Activated CD8-positive, alpha-beta memory T cell treated with anti-CD3 and anti-CD28 coated beads, Interleukin-2, amount 10 ng/mL, durations not matched to agents 7 days and 5 days (primary cell): Measurements from ENCODE around the gene PTPRM. TPM values are rescaled to one million over a fixed set of nuclear protein-coding genes. Genes with fewer than 3 reads are reported as not detected.

Experiments
- ATAC-seq: fragments of 150-1000 bp; cut with Tn5 transposase; one replicate; pipeline ENCODE4 v1.10.0; 2021; ENCODE audit warnings: moderate library complexity
- CTCF ChIA-PET: fragments of 350-600 bp; sonication (Branson Sonifier 250); formaldehyde crosslinking; loops from one replicate; lab custom pipeline; 2021; ENCODE audit warnings: antibody characterized with exemption; lab: Charles Lee
- DNase-seq: peaks from one replicate; pipeline ENCODE4 v3.0.0-alpha.2; 2020
- H3K27ac Mint-ChIP-seq: one replicate; pipeline ENCODE4 v1.8.0; 2021; ENCODE audit warnings: mild to moderate bottlenecking, mixed read lengths
- H3K27me3 Mint-ChIP-seq: one replicate; pipeline ENCODE4 v1.8.0; 2021; ENCODE audit warnings: mixed read lengths
- H3K36me3 Mint-ChIP-seq: one replicate; pipeline ENCODE4 v1.8.0; 2021; ENCODE audit warnings: mild to moderate bottlenecking, mixed read lengths
- H3K4me1 Mint-ChIP-seq: one replicate; pipeline ENCODE4 v1.8.0; 2021; ENCODE audit warnings: mixed read lengths
- H3K4me3 Mint-ChIP-seq: one replicate; pipeline ENCODE4 v1.8.0; 2021; ENCODE audit warnings: mild to moderate bottlenecking, moderate library complexity, mixed read lengths
- H3K9me3 Mint-ChIP-seq: one replicate; pipeline ENCODE4 v1.8.0; 2022; ENCODE audit warnings: low read depth, mixed read lengths
- total RNA-seq, 2 experiments: library from RNA; stranded (reverse); gene quantifications; one replicate each; pipeline ENCODE4 v1.2.3, GENCODE V29; 2021

Gene PTPRM
- total RNA-seq, 2 experiments from 2014 or later, result 3.1 to 5.7 TPM

DNA sequence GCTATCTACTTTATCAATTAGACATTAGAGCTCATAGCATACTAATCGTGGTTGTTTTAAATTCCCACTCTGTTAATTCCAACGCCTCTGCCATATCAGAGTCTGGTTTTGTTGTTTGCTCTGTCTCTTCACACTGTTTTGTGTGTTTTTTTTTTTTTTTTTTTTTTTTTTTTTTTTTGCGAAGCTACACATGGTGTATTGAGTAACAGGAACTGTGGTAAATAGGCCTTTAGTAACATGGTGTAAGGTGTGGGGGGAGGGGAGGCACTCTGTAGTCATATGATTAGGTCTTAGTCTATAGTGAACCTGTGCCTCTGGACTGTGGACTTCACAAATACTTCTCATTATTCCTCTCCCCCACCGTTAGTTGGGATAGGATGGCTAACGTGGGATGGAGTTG is 671.4 kb downstream of the PTPRM start:
- DNase-seq (no peak), ATAC-seq (no peak)
- H3K27me3 Mint-ChIP-seq, result no peaks in the 10 kb centered on the region
- CTCF ChIA-PET, result no interaction called here
- H3K36me3 Mint-ChIP-seq, result no peaks in the 10 kb centered on the region
- no peak overlapping the region for H3K27ac Mint-ChIP-seq
- peaks cover 4% of the 10 kb centered on the region for H3K9me3 Mint-ChIP-seq
- H3K4me1 Mint-ChIP-seq, result no peaks in the 10 kb centered on the region
- H3K4me3 Mint-ChIP-seq, result no peak overlapping the region

DNA sequence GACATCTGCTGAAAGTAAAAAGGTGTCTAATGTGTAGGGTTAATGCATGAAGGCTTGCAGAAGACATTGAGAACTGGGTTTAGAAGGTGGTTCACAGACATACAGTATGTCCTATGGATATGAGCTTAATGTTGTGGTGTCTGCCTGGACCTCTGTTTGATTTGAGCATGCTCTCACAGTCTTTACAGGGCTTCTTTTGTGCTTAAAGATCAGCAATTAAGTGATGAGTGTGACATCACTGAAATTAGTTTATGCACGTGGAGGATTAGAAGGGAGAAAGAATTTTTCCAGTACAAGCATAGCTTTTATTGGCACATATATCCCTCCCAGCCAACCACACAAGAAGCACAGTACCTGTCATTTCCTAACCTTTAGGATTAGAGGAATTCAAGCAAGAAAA is 674.6 kb downstream of the PTPRM start:
- Mint-ChIP-seq H3K4me3 (no peak overlapping the region), H3K27me3 (no peaks in the 10 kb centered on the region), H3K4me1 (no peaks in the 10 kb centered on the region), H3K27ac (no peak overlapping the region), H3K36me3 (no peaks in the 10 kb centered on the region), H3K9me3 (peaks cover 4% of the 10 kb centered on the region)
- ATAC-seq (no peak), DNase-seq (no peak)
- CTCF ChIA-PET, result interaction anchor here (0.6 kb wide), 1 partner anchor 88 kb away, joined by 3 read pairs; no protein-coding TSS in a partner anchor

DNA sequence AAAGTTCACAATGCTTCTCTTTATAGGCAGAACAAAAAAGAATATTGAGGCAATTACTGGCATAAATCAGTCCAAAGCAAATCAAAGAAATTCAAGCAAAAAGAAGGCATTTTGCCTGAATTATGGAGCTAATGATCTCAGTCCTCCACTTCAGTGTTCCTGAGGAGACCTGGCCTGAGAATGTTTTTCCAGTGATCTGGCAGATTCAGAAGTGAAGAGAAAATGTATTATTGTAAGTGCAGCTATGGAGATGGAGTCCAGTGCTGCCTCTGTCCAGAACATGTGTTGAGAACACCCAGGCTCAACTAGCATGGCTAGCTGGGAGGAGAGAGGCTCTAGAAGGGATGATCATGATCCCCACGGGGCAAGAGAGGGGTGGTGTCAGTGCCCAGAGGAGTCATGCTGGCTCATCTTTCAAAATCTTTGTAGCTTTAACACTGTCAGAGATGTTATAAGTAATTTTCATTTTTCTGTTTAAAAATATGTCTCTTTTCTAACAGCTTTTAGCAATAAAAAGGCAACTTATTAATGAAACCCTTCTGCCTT is 675.1 kb downstream of the PTPRM start:
- no peak overlapping the region for H3K27ac Mint-ChIP-seq
- no peak for ATAC-seq
- H3K27me3 Mint-ChIP-seq, result no peaks in the 10 kb centered on the region
- DNase-seq, result no peak
- CTCF ChIA-PET, result interaction anchor here (0.6 kb wide), 1 partner anchor 88 kb away, joined by 3 read pairs; no protein-coding TSS in a partner anchor
- H3K4me3 Mint-ChIP-seq, result no peak overlapping the region
- no peaks in the 10 kb centered on the region for H3K4me1 Mint-ChIP-seq
- no peaks in the 10 kb centered on the region for H3K36me3 Mint-ChIP-seq
- peaks cover 4% of the 10 kb centered on the region for H3K9me3 Mint-ChIP-seq

DNA sequence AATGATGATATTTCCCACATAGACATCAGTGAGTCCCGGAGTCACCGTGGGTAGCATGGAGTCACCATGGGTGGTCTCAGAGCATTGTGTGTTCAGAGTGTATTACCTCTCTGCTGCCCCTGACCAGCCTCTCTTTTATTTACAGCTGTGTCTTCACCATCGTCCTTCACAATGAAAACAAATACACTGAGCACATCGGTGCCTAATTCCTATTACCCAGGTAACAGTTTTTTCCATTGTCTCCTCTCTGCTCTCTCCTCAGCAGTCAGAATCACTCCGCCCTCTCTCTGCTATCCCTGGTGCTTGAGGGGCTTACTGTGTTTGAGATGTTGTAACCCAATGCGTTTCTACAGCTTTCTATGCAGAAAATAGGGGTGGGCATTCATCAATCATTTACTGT is 680.6 kb downstream of the PTPRM start:
- CTCF ChIA-PET, result no interaction called here
- no peaks in the 10 kb centered on the region for H3K36me3 Mint-ChIP-seq
- no peaks in the 10 kb centered on the region for H3K9me3 Mint-ChIP-seq
- DNase-seq (no peak), ATAC-seq (no peak)
- H3K4me3 Mint-ChIP-seq, result no peak overlapping the region
- H3K4me1 Mint-ChIP-seq, result no peaks in the 10 kb centered on the region
- H3K27ac Mint-ChIP-seq, result no peak overlapping the region
- H3K27me3 Mint-ChIP-seq, result no peaks in the 10 kb centered on the region

DNA sequence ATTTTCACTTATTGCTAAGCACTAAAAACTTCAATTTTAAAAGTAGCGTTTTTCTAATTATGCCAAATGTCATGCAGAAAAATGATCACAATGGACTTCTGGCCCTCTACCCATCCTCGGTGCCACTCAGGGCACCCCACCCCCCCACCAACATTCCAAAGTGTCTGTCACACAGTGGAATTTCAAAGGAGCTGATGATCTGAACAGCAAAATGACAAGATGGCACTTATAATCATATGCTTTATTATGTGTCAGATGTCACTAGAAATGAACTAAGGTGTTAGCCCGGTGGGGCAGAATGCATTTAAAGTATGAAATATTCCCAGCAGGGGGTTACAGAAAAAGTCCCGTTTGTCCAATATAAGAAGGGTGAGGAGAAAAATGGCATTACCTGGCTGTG is 681.5 kb downstream of the PTPRM start:
- Mint-ChIP-seq H3K4me3 (no peak overlapping the region), H3K36me3 (no peaks in the 10 kb centered on the region), H3K27me3 (no peaks in the 10 kb centered on the region), H3K9me3 (no peaks in the 10 kb centered on the region), H3K4me1 (no peaks in the 10 kb centered on the region), H3K27ac (no peak overlapping the region)
- ATAC-seq (no peak), DNase-seq (no peak)
- CTCF ChIA-PET, result no interaction called here

DNA sequence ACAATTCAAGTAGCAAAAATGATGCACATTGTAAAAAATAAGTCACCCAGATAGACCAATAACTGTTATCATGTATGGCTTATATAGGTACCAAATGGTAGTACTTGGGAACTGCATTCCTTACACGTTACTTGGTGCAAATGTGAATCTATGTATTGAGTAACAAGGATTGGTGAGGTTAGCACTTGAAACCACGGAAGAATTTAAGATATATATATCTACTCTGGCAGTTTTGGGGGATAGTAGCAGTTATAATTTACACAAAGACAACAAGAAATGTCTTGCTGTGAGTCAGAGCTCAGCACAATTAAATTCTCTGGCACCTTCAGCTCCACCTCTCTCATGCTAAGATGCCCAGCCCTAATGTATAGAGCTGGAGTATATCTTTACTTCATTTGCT is 682.7 kb downstream of the PTPRM start:
- ATAC-seq, result no peak
- Mint-ChIP-seq H3K4me1 (no peaks in the 10 kb centered on the region), H3K27ac (no peak overlapping the region), H3K27me3 (no peaks in the 10 kb centered on the region), H3K9me3 (peaks cover 2% of the 10 kb centered on the region), H3K36me3 (no peaks in the 10 kb centered on the region), H3K4me3 (no peak overlapping the region)
- CTCF ChIA-PET, result no interaction called here
- no peak for DNase-seq

DNA sequence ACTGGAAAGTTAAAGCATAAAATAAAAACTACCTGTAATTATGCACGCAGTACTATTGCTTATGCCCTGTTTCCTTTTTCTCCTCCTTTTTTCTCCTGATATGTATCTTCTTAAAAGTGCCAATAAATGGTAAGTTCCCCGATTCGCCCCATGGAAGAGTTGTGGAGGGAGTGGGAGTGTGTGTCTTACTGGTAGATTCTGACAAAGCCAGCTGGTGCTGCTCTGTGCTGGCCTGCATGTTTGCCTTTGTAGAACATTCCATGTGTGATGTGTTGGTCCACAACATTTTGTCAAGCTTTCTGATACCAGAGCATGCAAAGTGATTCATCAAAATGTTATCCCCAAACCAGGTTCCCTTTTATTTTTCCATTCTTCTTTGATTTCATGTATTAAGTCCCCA is 685.3 kb downstream of the PTPRM start:
- Mint-ChIP-seq H3K9me3 (peaks cover 2% of the 10 kb centered on the region), H3K27ac (no peak overlapping the region), H3K36me3 (no peaks in the 10 kb centered on the region), H3K27me3 (no peaks in the 10 kb centered on the region), H3K4me1 (no peaks in the 10 kb centered on the region), H3K4me3 (no peak overlapping the region)
- DNase-seq (no peak), ATAC-seq (no peak)
- CTCF ChIA-PET, result no interaction called here

DNA sequence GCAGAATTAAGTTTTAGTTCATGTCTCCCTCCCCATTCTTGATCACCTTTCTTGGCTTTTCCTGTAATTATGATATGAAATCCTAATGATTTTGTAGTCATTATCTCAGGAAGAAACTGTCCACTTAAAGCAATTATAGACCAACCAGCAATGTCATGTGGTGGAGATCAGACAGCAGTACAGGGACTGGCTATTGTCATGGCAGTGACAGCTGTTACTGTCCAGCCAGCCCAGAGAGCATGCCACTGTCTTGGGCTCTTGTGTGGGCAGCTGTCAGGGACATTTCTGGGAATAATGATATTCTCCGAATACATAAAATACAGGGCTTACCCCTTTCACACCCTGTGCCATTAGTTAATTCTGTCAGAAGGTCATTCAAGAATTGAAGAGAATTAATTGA is 686.8 kb downstream of the PTPRM start:
- Mint-ChIP-seq H3K27ac (no peak overlapping the region), H3K36me3 (no peaks in the 10 kb centered on the region), H3K27me3 (no peaks in the 10 kb centered on the region), H3K4me1 (no peaks in the 10 kb centered on the region), H3K4me3 (no peak overlapping the region), H3K9me3 (peaks cover 2% of the 10 kb centered on the region)
- CTCF ChIA-PET, result no interaction called here
- ATAC-seq (no peak), DNase-seq (no peak)

DNA sequence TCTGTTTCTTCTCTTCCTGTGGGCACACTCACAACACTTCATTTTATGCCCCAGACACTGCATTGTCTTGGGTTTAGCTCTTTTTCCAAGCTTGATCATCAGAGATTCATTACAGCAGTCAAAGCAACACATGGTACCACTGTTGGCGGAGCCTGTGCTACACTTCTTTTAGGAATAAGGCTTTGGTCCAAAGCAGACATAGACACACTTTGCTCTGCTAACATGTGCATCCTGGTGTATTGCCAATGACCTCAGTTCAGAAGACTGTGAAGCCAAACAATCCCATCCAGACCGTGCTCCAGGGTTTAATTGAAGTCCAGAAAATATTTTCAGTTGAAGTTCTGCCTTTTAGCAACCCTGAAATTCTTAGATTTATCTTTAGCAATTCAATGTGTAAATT is 687.5 kb downstream of the PTPRM start:
- ATAC-seq (no peak), DNase-seq (no peak)
- CTCF ChIA-PET, result no interaction called here
- Mint-ChIP-seq H3K36me3 (no peaks in the 10 kb centered on the region), H3K27me3 (no peaks in the 10 kb centered on the region), H3K27ac (no peak overlapping the region), H3K4me1 (no peaks in the 10 kb centered on the region), H3K9me3 (peaks cover 2% of the 10 kb centered on the region), H3K4me3 (no peak overlapping the region)

DNA sequence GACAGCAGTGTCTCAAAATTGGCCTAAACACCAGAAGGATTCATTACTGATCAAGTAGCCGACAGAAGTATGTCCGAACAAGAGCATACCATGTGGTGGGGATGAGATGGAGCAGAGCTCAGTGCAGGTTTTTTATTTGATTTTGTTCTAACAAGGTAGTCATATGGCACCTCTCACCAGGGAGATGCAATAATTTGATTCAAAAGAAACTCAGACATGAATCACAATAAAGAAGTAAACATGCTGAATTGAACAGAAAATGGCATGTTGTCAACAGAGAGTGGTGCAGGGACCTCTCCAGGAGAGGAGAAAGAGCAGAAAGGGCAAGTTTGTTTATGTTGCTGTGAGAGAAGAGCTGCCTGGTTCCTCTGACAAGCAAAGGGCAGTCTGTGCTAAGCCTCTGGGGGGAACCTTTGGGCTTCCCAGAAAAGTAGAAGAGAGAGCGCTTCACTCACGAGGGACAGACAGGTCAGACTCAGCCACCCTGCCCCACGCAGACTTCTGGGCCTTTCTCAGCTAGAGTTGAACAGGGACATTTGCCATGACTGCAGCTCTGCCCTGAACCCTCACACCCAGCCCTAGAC is 690.8 kb downstream of the PTPRM start:
- ATAC-seq (no peak), DNase-seq (no peak)
- Mint-ChIP-seq H3K27me3 (no peaks in the 10 kb centered on the region), H3K27ac (no peak overlapping the region), H3K4me3 (no peak overlapping the region), H3K36me3 (no peaks in the 10 kb centered on the region), H3K9me3 (peaks cover 2% of the 10 kb centered on the region), H3K4me1 (no peaks in the 10 kb centered on the region)
- CTCF ChIA-PET, result no interaction called here

DNA sequence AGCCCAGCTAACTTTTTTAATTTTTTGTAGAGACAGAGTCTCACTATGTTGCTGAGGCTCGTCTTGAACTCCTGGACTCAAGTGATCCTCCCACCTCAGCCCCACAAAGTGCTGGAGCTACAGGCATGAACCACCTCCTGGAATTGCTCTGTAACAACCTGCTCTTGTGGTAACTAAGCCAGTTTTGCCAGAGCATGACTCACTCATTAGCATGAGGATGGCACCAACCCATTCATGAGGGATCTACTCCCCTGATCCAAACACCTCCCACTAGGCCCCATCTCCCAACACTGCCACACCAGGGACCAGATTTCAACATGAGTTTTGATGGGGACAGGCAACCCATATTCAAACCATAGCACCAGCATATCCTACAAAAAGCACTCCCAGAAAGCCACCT is 693.2 kb downstream of the PTPRM start:
- H3K27me3 Mint-ChIP-seq, result no peaks in the 10 kb centered on the region
- CTCF ChIA-PET, result no interaction called here
- H3K4me1 Mint-ChIP-seq, result no peaks in the 10 kb centered on the region
- no peak for ATAC-seq
- no peaks in the 10 kb centered on the region for H3K9me3 Mint-ChIP-seq
- no peak overlapping the region for H3K4me3 Mint-ChIP-seq
- no peak for DNase-seq
- H3K27ac Mint-ChIP-seq, result no peak overlapping the region
- H3K36me3 Mint-ChIP-seq, result no peaks in the 10 kb centered on the region

DNA sequence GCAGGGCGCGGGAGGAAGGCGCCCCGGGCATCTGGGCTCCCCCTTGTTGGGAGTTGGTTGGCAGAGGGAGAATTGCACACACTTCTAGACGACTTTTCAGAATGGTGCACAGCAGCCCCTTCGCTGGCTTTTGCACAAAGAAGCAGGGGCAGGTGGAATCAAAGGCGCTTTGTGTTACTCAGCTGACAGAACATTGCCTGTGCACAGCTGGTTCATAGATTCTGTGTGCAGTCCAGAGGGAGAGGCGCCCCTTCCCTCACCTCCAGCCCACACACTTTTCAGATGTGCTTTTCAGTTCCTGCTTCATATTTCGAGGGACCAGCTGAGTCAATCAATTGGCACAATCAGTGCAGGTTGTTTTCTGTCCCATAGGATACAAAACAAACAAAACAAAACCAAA is 693.7 kb downstream of the PTPRM start:
- no peak for DNase-seq
- CTCF ChIA-PET, result no interaction called here
- H3K4me1 Mint-ChIP-seq, result no peaks in the 10 kb centered on the region
- H3K36me3 Mint-ChIP-seq, result no peaks in the 10 kb centered on the region
- H3K27me3 Mint-ChIP-seq, result no peaks in the 10 kb centered on the region
- H3K4me3 Mint-ChIP-seq, result no peak overlapping the region
- ATAC-seq, result no peak
- H3K27ac Mint-ChIP-seq, result no peak overlapping the region
- H3K9me3 Mint-ChIP-seq, result no peaks in the 10 kb centered on the region

DNA sequence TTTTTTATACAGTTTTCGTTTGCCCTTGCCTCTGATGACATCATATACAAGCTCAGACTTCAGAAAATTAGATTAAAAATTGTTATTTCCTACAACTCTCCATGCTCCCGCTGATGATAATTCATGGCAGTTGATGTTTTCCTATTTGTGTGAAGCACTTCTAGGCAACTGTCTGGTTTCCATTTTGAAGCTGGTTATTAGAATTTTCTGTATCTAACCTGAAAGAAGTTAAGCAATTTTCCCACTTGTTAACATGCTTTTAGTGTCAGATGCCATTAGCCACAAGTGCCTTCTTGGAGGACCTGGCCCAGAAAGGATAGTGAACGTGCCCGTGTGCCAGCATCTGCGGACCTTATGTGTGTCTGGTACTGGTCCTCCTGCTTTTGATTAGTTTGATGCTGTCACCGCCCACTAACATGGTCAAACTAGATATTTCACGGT is 694.6 kb downstream of the PTPRM start:
- ATAC-seq (no peak), DNase-seq (no peak)
- Mint-ChIP-seq H3K9me3 (peaks cover 2% of the 10 kb centered on the region), H3K27ac (no peak overlapping the region), H3K4me1 (no peaks in the 10 kb centered on the region), H3K4me3 (no peak overlapping the region), H3K27me3 (no peaks in the 10 kb centered on the region), H3K36me3 (no peaks in the 10 kb centered on the region)
- CTCF ChIA-PET, result no interaction called here

DNA sequence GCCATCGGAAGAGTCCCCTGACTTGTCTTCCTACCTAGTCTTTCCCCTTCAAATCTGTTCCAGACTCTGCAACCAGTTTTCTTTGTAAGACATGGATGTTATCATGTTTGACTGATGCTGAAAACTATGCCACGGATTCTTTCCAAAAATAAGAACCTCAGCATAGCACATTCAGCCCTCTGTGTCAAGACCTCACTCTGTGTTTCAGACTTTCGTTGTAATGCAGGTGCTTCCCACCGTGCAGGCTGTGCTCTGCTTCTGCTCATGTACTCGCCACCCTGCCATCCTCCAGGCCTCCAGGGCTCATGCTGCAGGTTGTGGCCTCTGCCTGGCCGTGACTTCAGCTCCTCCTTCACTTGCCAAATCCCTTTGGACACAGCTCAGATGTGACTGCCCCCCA is 695.1 kb downstream of the PTPRM start:
- CTCF ChIA-PET, result no interaction called here
- Mint-ChIP-seq H3K27ac (no peak overlapping the region), H3K27me3 (no peaks in the 10 kb centered on the region), H3K9me3 (peaks cover 2% of the 10 kb centered on the region), H3K36me3 (no peaks in the 10 kb centered on the region), H3K4me1 (no peaks in the 10 kb centered on the region), H3K4me3 (no peak overlapping the region)
- DNase-seq (no peak), ATAC-seq (no peak)
